Fibroblast of mammary gland (primary cell): ENCODE data around the gene IMPDH1.

Experiments
- DNase-seq: peaks from one replicate; pipeline ENCODE4 v3.0.0-alpha.2; 2010; ENCODE audit warnings: low read depth
- H3K4me3 ChIP-seq: 2 replicates; pipeline ENCODE4 v1.5.1; 2011; ENCODE audit warnings: low read depth, mild to moderate bottlenecking, low read length, moderate library complexity; ENCODE audit not compliant: control insufficient read depth
- CTCF ChIP-seq: conservative IDR thresholded peaks from 2 replicates; pipeline ENCODE4 v1.5.1; 2011; ENCODE audit warnings: low read depth, low read length, inconsistent platforms; ENCODE audit not compliant: control insufficient read depth, insufficient read depth

IMPDH1 gene

GRCh38 chr7:128415217-128415785, 5.5 kb upstream of the IMPDH1 start:
- DNase-seq, result no peak
- TF ChIP-seq CTCF, result no peak
- H3K4me3 ChIP-seq, result no peak overlapping the region

- TF ChIP-seq CTCF, result no peak
- H3K4me3 ChIP-seq, result peak overlapping the region; percentile 71
- no peak for DNase-seq
Observed at GRCh38 chr7:128410451-128410753, 620 bp upstream of the IMPDH1 start.

GRCh38 chr7:128408709-128409595, 830 bp downstream of the IMPDH1 start:
- no peak for TF ChIP-seq CTCF
- peak; percentile 27 for DNase-seq
- H3K4me3 ChIP-seq, result peak overlapping the region; percentile 71

- no peak overlapping the region for H3K4me3 ChIP-seq
- DNase-seq, result no peak
- TF ChIP-seq CTCF, result no peak
Observed at GRCh38 chr7:128407751-128408708, 1.8 kb downstream of the IMPDH1 start.

- TF ChIP-seq CTCF, result no peak
- no peak overlapping the region for H3K4me3 ChIP-seq
- no peak for DNase-seq
Observed at GRCh38 chr7:128407233-128407589, 2.6 kb downstream of the IMPDH1 start.

GRCh38 chr7:128406314-128407232, 3.2 kb downstream of the IMPDH1 start:
- TF ChIP-seq CTCF, result no peak
- no peak overlapping the region for H3K4me3 ChIP-seq
- no peak for DNase-seq
